H1 (cell line): ENCODE data around the gene MCF2L.

Experiments used
- CBX5 ChIP-seq: fragments of 300-800, 300-1000 bp; sonication (generic); IDR thresholded peaks from 2 replicates; pipeline ENCODE4 v1.7.1; 2016; ENCODE audit warnings: antibody characterized with exemption, low read length, low read depth
- CTCF ChIP-seq, 3 experiments: IDR thresholded peaks; 1 replicate in 2 of 3; 2 replicates in 1 of 3; pipeline versions ENCODE4 v1.5.1 to v1.6.1; 2011; ENCODE audit warnings: low read length in 3 of 3, mild to moderate bottlenecking in 3 of 3, inconsistent platforms in 2 of 3, low read depth in 1 of 3, moderate library complexity in 1 of 3; ENCODE audit not compliant: insufficient read depth in 1 of 3; ENCODE audit errors: control extremely low read depth in 1 of 3
- EGR1 ChIP-seq: IDR thresholded peaks from 2 replicates; pipeline ENCODE4 v1.6.1; 2011; ENCODE audit warnings: low read depth, low read length, borderline replicate concordance
- EP300 ChIP-seq, 2 experiments: IDR thresholded peaks; 1 replicate in 1 of 2; 2 replicates in 1 of 2; pipeline ENCODE4 v1.6.1; 2011 to 2012; ENCODE audit warnings: low read depth in 2 of 2, low read length in 2 of 2, mild to moderate bottlenecking in 2 of 2, borderline replicate concordance in 1 of 2, inconsistent platforms in 1 of 2, moderate library complexity in 1 of 2
- KDM1A ChIP-seq: fragments of 200-600, 300-600 bp; sonication (generic); IDR thresholded peaks from 2 replicates; pipeline ENCODE4 v1.7.1; 2016; ENCODE audit warnings: mild to moderate bottlenecking, low read length, borderline replicate concordance
- USF2 ChIP-seq: IDR thresholded peaks from 2 replicates; pipeline ENCODE4 v1.6.1; 2011; ENCODE audit warnings: low read length, improper control_type of control experiment

GRCh38 chr13:113018676-113019465 is 49.9 kb downstream of the MCF2L start:
- TF ChIP-seq USF2 (no peak), KDM1A (no peak), CTCF (IDR thresholded peaks at IDR 0.05; ENCODE audit: control extremely low read depth in 1 of 3, insufficient read depth in 1 of 3, low read depth in 1 of 3, low read length in 3 of 3) (no peak), CBX5 (no peak), EP300 (IDR thresholded peaks at IDR 0.05; ENCODE audit: borderline replicate concordance in 1 of 2, low read depth in 2 of 2, low read length in 2 of 2) (no peak), EGR1 (no peak)
